CD4-positive, CD25-positive, alpha-beta regulatory T cell (primary cell): ENCODE data around the gene ZNF571. TPM values are rescaled to one million over a fixed set of nuclear protein-coding genes. Genes with fewer than 3 reads are reported as not detected.
A peak's percentile ranks its signal among the peaks of the same experiment; 100 is the strongest.

Experiments
- ATAC-seq, 2 donors: fragments of 150-1000 bp; cut with Tn5 transposase; one replicate each; pipeline ENCODE4 v1.10.0; 2021; ENCODE audit warnings: low read depth in 2 of 2, moderate number of reproducible peaks in 2 of 2, moderate library complexity in 1 of 2
- DNase-seq, 3 donors: peaks; one replicate each; pipeline versions ENCODE4 v3.0.0 to v3.0.0-alpha.2; 2012 to 2022; ENCODE audit warnings: mixed read lengths in 1 of 3
- H3K27ac ChIP-seq: one replicate; pipeline ENCODE4 v1.7.0; 2013; ENCODE audit warnings: mild to moderate bottlenecking, low read length; ENCODE audit not compliant: insufficient read depth, poor library complexity, severe bottlenecking
- H3K27me3 ChIP-seq: one replicate; pipeline ENCODE4 v1.7.0; 2013; ENCODE audit warnings: low read length; ENCODE audit not compliant: control insufficient read depth, insufficient read depth
- H3K36me3 ChIP-seq: one replicate; pipeline ENCODE4 v1.7.0; 2013; ENCODE audit warnings: mild to moderate bottlenecking, low read length, moderate library complexity; ENCODE audit not compliant: control insufficient read depth, insufficient read depth
- H3K4me1 ChIP-seq: 2 replicates; pipeline ENCODE4 v1.7.0; 2013; ENCODE audit warnings: mild to moderate bottlenecking, low read length; ENCODE audit not compliant: insufficient read depth, control insufficient read depth, poor library complexity, severe bottlenecking
- H3K4me3 ChIP-seq: one replicate; pipeline ENCODE4 v1.7.0; 2013; ENCODE audit warnings: low read depth, mild to moderate bottlenecking, low read length, moderate library complexity
- H3K9me3 ChIP-seq, 2 experiments: 1 replicate in 1 of 2; 2 replicates in 1 of 2; pipeline ENCODE4 v1.7.0; 2013; ENCODE audit warnings: low read length in 2 of 2, mild to moderate bottlenecking in 1 of 2, moderate library complexity in 1 of 2; ENCODE audit not compliant: control insufficient read depth in 2 of 2
- H3K27ac Mint-ChIP-seq, 3 donors: one replicate each; pipeline ENCODE4 v1.8.0; 2020 to 2022; ENCODE audit warnings: mild to moderate bottlenecking in 3 of 3, mixed read lengths in 3 of 3, moderate library complexity in 2 of 3
- H3K27me3 Mint-ChIP-seq: one replicate; pipeline ENCODE4 v1.8.0; 2022; ENCODE audit warnings: mild to moderate bottlenecking, mixed read lengths
- H3K36me3 Mint-ChIP-seq: one replicate; pipeline ENCODE4 v1.8.0; 2020; ENCODE audit warnings: mixed read lengths
- H3K4me1 Mint-ChIP-seq, 4 donors: one replicate each; pipeline ENCODE4 v1.8.0; 2020 to 2022; ENCODE audit warnings: mixed read lengths in 4 of 4, mild to moderate bottlenecking in 1 of 4
- H3K4me3 Mint-ChIP-seq, 4 donors: one replicate each; pipeline ENCODE4 v1.8.0; 2020 to 2022; ENCODE audit warnings: mild to moderate bottlenecking in 4 of 4, mixed read lengths in 4 of 4, moderate library complexity in 3 of 4
- H3K9me3 Mint-ChIP-seq, 7 donors: one replicate each; pipeline ENCODE4 v1.8.0; 2020 to 2022; ENCODE audit warnings: mixed read lengths in 7 of 7, mild to moderate bottlenecking in 3 of 7, moderate library complexity in 2 of 7
- polyA plus RNA-seq, 4 donors: library from polyadenylated mRNA; unstranded; fragments of 300-500 nt; fragmentation: Illumina TruSeq; gene quantifications; one replicate each; pipeline ENCODE4 v1.2.3, GENCODE V29; 2021
- total RNA-seq: library from RNA; stranded (reverse); gene quantifications from one replicate; pipeline ENCODE4 v1.2.3, GENCODE V29; 2022

Gene ZNF571
- 16.8 TPM for total RNA-seq
- 1 to 10 TPM; 4.4 to 5.8 (median 5.3) TPM for polyA plus RNA-seq

DNA sequence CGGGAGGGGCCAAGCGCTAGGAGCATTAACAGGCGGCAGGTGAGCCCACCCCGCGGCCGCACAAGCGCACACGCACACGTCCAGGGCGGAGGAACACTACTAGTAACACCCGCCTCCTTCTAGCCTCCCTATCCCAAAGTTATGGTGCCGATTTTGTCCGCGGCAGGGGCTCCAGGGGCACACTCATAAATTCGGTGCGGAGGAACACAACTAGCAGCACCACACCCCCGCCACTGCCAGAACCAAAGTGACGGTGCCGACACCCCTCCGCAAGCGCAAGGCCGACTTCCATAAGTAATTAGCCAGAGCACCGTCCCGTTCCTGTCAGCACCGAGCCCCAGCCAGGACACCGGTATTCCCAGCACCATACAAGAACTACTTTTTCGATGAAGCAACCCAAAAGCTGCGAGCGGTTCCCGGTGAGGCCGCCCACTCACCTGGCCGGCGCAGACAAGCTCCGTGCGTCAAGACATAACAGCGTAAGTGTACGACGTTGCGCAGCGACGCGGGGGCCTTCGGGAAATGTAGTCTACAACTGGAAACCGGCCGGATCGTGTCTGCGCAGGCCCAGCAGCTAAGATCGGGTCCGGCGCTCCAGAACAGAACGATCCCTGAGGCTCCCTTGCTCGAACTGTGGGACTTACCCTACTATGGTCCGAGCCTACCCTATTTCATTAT, at the start of gene ZNF571, which contains the start of gene ZNF540:
TSS of gene ZNF571 (minus strand) at position 489 of the 678 bp plus-strand sequence. CDS start 8,116 bp downstream, outside the sequence.
TSS of gene ZNF540 (plus strand) at position 573 of the 678 bp plus-strand sequence. CDS start 3,572 bp downstream, outside the sequence.
- H3K27ac ChIP-seq = peak within 1 kb of the TSS; percentile 96
- DNase-seq (peak; percentile 81 to 96 (median 89)), ATAC-seq (peak; percentile 99)
- peaks cover 18% of the 10 kb centered on the region for H3K4me1 ChIP-seq
- H3K36me3 ChIP-seq = peaks cover 19% of the 10 kb centered on the region
- H3K9me3 ChIP-seq = peaks cover 22 to 34% of the 10 kb centered on the region in 2 experiments
- no peaks in the 10 kb centered on the region for H3K27me3 Mint-ChIP-seq
- no peaks in the 10 kb centered on the region for H3K27me3 ChIP-seq
- peak within 1 kb of the TSS; percentile 98 for H3K4me3 ChIP-seq
- peaks cover 18 to 47% (median 33%) of the 10 kb centered on the region in 4 donors for H3K4me1 Mint-ChIP-seq
- peaks cover 3 to 31% (median 10%) of the 10 kb centered on the region in 7 donors for H3K9me3 Mint-ChIP-seq
- peaks cover 40% of the 10 kb centered on the region for H3K36me3 Mint-ChIP-seq
- H3K4me3 Mint-ChIP-seq = peak within 1 kb of the TSS; percentile 96 to 99 (median 98)
- H3K27ac Mint-ChIP-seq = peak within 1 kb of the TSS; percentile 98 to 99 (median 98)

DNA sequence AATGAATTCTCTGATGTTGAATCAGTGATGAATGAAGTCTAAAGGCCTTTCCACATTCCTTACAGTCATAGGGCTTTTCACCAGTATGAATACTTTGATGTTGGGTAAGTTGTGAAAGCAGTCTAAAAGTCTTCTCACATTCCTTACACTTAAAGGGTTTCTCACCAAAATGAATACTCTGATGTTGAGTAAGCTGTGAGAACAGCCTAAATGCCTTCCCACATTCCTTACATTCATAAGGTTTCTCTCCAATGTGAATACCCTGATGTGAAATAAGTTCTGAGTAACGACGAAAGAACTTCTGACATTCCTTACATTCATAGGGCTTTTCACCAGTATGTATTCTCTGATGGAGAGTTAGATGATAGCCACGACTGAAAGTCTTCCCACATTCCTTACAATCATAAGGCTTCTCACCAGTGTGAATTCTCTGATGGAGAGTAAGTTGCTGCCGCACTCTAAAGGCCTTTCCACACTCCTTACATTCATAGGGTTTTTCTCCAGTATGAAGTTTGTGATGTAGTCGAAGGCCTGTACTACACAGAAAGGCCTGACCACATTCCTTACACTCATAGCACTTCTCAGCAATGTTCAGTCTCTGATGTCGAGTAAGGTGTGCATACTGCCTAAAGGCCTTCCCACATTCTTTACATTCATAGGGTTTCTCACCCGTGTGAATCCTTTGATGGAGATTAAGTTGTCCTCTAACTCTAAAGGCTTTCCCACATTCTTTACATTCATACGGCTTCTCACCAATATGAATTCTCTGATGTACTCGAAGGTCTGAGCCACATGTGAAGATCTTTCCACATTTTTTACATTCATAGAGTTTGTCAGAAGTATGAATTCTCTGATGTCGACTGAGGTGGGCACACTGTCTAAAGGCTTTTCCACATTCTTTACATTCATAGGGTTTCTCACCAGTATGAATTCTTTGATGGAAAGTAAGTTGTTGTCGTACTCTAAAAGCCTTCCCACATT, 40.8 kb upstream of the ZNF571 start:
- Mint-ChIP-seq H3K27ac (no peak overlapping the region), H3K4me3 (peak overlapping the region in 1 of 4 donors; percentile 38), H3K27me3 (no peaks in the 10 kb centered on the region), H3K9me3 (peaks cover 0 to 63% (median 21%) of the 10 kb centered on the region in 7 donors), H3K4me1 (no peaks in the 10 kb centered on the region), H3K36me3 (peaks cover 37% of the 10 kb centered on the region)
- no peak overlapping the region for H3K27ac ChIP-seq
- no peak for ATAC-seq
- peaks cover 29% of the 10 kb centered on the region for H3K36me3 ChIP-seq
- no peak for DNase-seq
- H3K4me1 ChIP-seq = no peaks in the 10 kb centered on the region
- H3K27me3 ChIP-seq = no peaks in the 10 kb centered on the region
- peak overlapping the region; percentile 6 for H3K4me3 ChIP-seq
- H3K9me3 ChIP-seq = peaks cover 78 to 91% of the 10 kb centered on the region in 2 experiments

DNA sequence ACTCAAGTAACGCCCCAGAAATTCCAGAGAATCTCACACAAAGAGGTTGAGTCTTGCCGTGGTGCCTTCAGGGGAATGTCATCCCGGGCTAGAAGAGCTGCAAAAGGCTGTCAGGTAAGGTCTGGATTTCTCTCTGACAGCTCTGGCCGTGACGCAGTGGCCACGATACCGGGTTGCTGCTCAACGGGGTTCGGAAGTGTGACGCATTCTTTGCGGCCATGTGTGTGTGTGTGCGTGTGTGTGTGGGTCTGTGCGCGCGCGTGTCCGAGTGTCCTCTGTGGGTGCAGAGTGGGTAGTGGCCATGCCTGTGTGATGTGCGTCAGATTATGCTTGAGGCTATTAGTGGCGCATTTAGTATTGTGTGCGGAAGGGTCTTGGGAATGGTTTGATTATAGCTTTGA, 390 bp upstream of the ZNF571 start:
- H3K4me1 ChIP-seq = peaks cover 18% of the 10 kb centered on the region
- H3K4me3 ChIP-seq = peak overlapping the region; percentile 98
- Mint-ChIP-seq H3K27me3 (no peaks in the 10 kb centered on the region), H3K36me3 (peaks cover 45% of the 10 kb centered on the region), H3K9me3 (peaks cover 4 to 30% (median 10%) of the 10 kb centered on the region in 7 donors), H3K27ac (peak overlapping the region; percentile 98 to 99 (median 98)), H3K4me1 (peaks cover 18 to 47% (median 33%) of the 10 kb centered on the region in 4 donors), H3K4me3 (peak overlapping the region; percentile 96 to 99 (median 98))
- H3K9me3 ChIP-seq = peaks cover 27 to 35% of the 10 kb centered on the region in 2 experiments
- peak overlapping the region; percentile 96 for H3K27ac ChIP-seq
- DNase-seq (peak in 2 of 3 donors; percentile 54 to 72), ATAC-seq (peak; percentile 27 to 33)
- H3K36me3 ChIP-seq = peaks cover 24% of the 10 kb centered on the region
- H3K27me3 ChIP-seq = no peaks in the 10 kb centered on the region

GRCh38 chr19:37593996-37594303, 642 bp downstream of the ZNF571 start:
- Mint-ChIP-seq H3K4me3 (peak overlapping the region; percentile 96 to 99 (median 98)), H3K36me3 (peaks cover 35% of the 10 kb centered on the region), H3K9me3 (peaks cover 2 to 35% (median 10%) of the 10 kb centered on the region in 7 donors)

GRCh38 chr19:37583340-37583739, 11.3 kb downstream of the ZNF571 start:
- Histone ChIP-seq H3K4me3 (no peak overlapping the region), H3K27ac (no peak overlapping the region), H3K9me3 (peaks cover 34 to 80% of the 10 kb centered on the region in 2 experiments), H3K27me3 (no peaks in the 10 kb centered on the region), H3K36me3 (peaks cover 75% of the 10 kb centered on the region), H3K4me1 (no peaks in the 10 kb centered on the region)
- DNase-seq = no peak
- no peaks in the 10 kb centered on the region for H3K27me3 Mint-ChIP-seq
- H3K36me3 Mint-ChIP-seq = peaks cover 38% of the 10 kb centered on the region
- no peak for ATAC-seq
- peaks cover 0 to 6% (median 1%) of the 10 kb centered on the region in 4 donors for H3K4me1 Mint-ChIP-seq
- H3K27ac Mint-ChIP-seq = no peak overlapping the region
- H3K4me3 Mint-ChIP-seq = no peak overlapping the region
- peaks cover 5 to 59% (median 32%) of the 10 kb centered on the region in 7 donors for H3K9me3 Mint-ChIP-seq

More at GRCh38 chr19:37593996-37594303, 642 bp downstream of the ZNF571 start:
- Histone ChIP-seq H3K9me3 (peaks cover 23 to 34% of the 10 kb centered on the region in 2 experiments), H3K4me3 (peak overlapping the region; percentile 98), H3K27me3 (no peaks in the 10 kb centered on the region), H3K27ac (peak overlapping the region; percentile 96), H3K36me3 (peaks cover 14% of the 10 kb centered on the region), H3K4me1 (peaks cover 18% of the 10 kb centered on the region)
- DNase-seq = peak in 1 of 3 donors; percentile 28
- no peaks in the 10 kb centered on the region for H3K27me3 Mint-ChIP-seq
- H3K27ac Mint-ChIP-seq = peak overlapping the region; percentile 98 to 99 (median 98)
- peaks cover 18 to 47% (median 33%) of the 10 kb centered on the region in 4 donors for H3K4me1 Mint-ChIP-seq
- no peak for ATAC-seq

DNA sequence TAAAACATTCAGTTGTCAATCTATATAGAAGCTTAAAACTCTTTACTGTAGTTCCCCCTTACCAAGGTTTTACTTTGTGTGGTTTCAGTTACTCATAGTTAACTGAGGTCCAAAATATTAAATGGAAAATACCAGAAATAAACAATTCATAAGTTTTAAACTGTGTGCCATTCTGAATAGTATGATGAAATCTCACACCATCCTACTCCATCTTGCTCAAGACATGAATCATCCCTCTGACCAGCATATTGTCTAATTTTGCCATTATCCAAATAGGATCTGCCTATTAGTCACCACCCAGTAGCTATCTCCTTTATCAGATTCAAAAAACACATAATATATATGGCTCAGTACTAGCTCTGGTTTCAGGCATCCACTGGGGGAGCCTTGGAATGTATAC, 22.4 kb downstream of the ZNF571 start:
- no peak overlapping the region for H3K4me3 Mint-ChIP-seq
- Histone ChIP-seq H3K4me3 (no peak overlapping the region), H3K27ac (no peak overlapping the region), H3K36me3 (peaks cover 27% of the 10 kb centered on the region), H3K9me3 (peaks cover 0 to 38% of the 10 kb centered on the region in 2 experiments), H3K4me1 (no peaks in the 10 kb centered on the region), H3K27me3 (no peaks in the 10 kb centered on the region)
- H3K36me3 Mint-ChIP-seq = peaks cover 67% of the 10 kb centered on the region
- H3K4me1 Mint-ChIP-seq = peaks cover 0 to 5% (median 0%) of the 10 kb centered on the region in 4 donors
- no peaks in the 10 kb centered on the region for H3K27me3 Mint-ChIP-seq
- H3K27ac Mint-ChIP-seq = no peak overlapping the region
- H3K9me3 Mint-ChIP-seq = peaks cover 9 to 68% (median 35%) of the 10 kb centered on the region in 7 donors
- ATAC-seq (no peak), DNase-seq (no peak)

DNA sequence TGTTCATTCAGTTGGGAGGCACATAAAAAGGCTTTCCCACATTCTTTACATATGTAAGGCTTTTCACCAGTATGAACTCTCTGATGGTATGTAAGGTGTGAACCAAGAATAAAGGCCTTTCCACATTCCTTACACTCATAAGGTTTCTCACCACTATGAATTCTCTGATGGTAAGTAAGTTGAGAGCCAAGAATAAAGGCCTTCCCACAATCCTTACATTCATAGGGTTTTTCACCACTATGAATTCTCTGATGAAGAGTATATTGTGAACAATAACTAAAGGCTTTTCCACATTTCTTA, 29.3 kb downstream of the ZNF571 start:
- peaks cover 30% of the 10 kb centered on the region for H3K36me3 ChIP-seq
- H3K27ac ChIP-seq = no peak overlapping the region
- H3K4me1 ChIP-seq = no peaks in the 10 kb centered on the region
- Mint-ChIP-seq H3K27ac (no peak overlapping the region), H3K36me3 (peaks cover 57% of the 10 kb centered on the region), H3K9me3 (peaks cover 0 to 87% (median 41%) of the 10 kb centered on the region in 7 donors), H3K4me3 (no peak overlapping the region), H3K27me3 (no peaks in the 10 kb centered on the region), H3K4me1 (peaks cover 0 to 3% (median 0%) of the 10 kb centered on the region in 4 donors)
- H3K4me3 ChIP-seq = peak overlapping the region; percentile 21
- ATAC-seq (no peak), DNase-seq (no peak)
- H3K27me3 ChIP-seq = no peaks in the 10 kb centered on the region
- H3K9me3 ChIP-seq = peaks cover 0 to 93% of the 10 kb centered on the region in 2 experiments
